GM19193 (cell line): ENCODE data around the gene SAGE1.
"Not testable (repeated sequence)": the region's sequence is repeated elsewhere in the genome, so short reads cannot be mapped to it uniquely, and the experiment has no call there.

Source experiments
- POLR2A ChIP-seq: IDR thresholded peaks from 4 replicates; pipeline ENCODE4 v1.6.1; 2011; ENCODE audit not compliant: insufficient read depth, insufficient read length; ENCODE audit errors: extremely low read depth

Gene SAGE1

GRCh38 chrX:135893294-135893817 is at the start of gene SAGE1, which contains the start of gene CT45A10:
Gene SAGE1 (plus strand): TSS chrX:135893716. CDS start chrX:135896243, 2,527 bp downstream.
Gene CT45A10 (minus strand): TSS chrX:135893444. CDS start chrX:135885344, 8,100 bp downstream.
- no peak for TF ChIP-seq POLR2A

- TF ChIP-seq POLR2A, result not testable (repeated sequence)
These were observed 39.1 kb upstream of the SAGE1 start, which contains the start of gene CT45A8 for GRCh38 chrX:135854438-135854837. Gene CT45A8 (minus strand): TSS chrX:135854538. CDS start chrX:135850783, 3,755 bp downstream.

GRCh38 chrX:135871712-135872111 is 21.8 kb upstream of the SAGE1 start, which contains the start of gene CT45A9:
Gene CT45A9 (minus strand): TSS chrX:135871812. CDS start chrX:135868061, 3,751 bp downstream.
- TF ChIP-seq POLR2A, result not testable (repeated sequence)

GRCh38 chrX:135890087-135890585 is 3.4 kb upstream of the SAGE1 start:
- no peak for TF ChIP-seq POLR2A

- TF ChIP-seq POLR2A, result no peak
These were observed 735 bp upstream of the SAGE1 start for GRCh38 chrX:135892781-135893180.

GRCh38 chrX:135910251-135910650 is 16.7 kb downstream of the SAGE1 start:
- no peak for TF ChIP-seq POLR2A

- TF ChIP-seq POLR2A, result no peak
These were observed 20.9 kb downstream of the SAGE1 start for GRCh38 chrX:135914404-135914803.

- no peak for TF ChIP-seq POLR2A
These were observed 29.8 kb downstream of the SAGE1 start for GRCh38 chrX:135923353-135923752.

GRCh38 chrX:135927897-135928296 is 34.4 kb downstream of the SAGE1 start:
- TF ChIP-seq POLR2A, result no peak

- no peak for TF ChIP-seq POLR2A
These were observed 38.4 kb downstream of the SAGE1 start for GRCh38 chrX:135931644-135932487.

GRCh38 chrX:135944486-135944885 is 51.0 kb downstream of the SAGE1 start:
- no peak for TF ChIP-seq POLR2A

GRCh38 chrX:135951291-135951690 is 57.8 kb downstream of the SAGE1 start:
- TF ChIP-seq POLR2A, result no peak
